PC-3 (cell line): ENCODE measurements around the gene SLC45A1.

Experiments used
- EZH2 ChIP-seq: fragments of 300-600 bp; sonication (generic); IDR thresholded peaks from one replicate; pipeline ENCODE4 v1.6.1; 2017; ENCODE audit warnings: antibody characterized with exemption, mild to moderate bottlenecking, low read length; ENCODE audit not compliant: unreplicated experiment
- TF ChIP-seq, protein P1 (sequence below): fragments of 300-600 bp; sonication (generic); conservative IDR thresholded peaks from 2 replicates; pipeline ENCODE4 v1.5.1; 2017; ENCODE audit warnings: antibody characterized with exemption, low read depth, mild to moderate bottlenecking, low read length

DNA sequence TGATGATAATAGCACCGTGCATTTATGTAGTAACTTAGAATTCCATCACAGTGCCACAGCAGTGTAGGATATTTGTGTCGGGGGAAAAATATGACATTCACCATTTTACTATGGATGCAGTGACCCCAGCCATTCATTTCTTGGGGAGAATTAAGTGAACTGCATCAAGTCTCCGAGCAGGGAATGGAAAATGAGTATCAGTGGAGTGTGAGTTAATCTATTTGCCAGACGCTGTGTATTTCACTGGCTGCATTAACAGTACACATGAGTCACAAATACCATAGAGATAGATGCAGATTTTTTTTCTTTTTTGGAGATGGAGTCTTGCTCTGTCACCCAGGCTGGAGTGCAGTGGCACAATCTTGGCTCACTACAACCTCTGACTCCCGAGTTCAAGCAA, 33.8 kb upstream of the SLC45A1 start:
- no peak for TF ChIP-seq EZH2
- TF ChIP-seq, protein P1, sequence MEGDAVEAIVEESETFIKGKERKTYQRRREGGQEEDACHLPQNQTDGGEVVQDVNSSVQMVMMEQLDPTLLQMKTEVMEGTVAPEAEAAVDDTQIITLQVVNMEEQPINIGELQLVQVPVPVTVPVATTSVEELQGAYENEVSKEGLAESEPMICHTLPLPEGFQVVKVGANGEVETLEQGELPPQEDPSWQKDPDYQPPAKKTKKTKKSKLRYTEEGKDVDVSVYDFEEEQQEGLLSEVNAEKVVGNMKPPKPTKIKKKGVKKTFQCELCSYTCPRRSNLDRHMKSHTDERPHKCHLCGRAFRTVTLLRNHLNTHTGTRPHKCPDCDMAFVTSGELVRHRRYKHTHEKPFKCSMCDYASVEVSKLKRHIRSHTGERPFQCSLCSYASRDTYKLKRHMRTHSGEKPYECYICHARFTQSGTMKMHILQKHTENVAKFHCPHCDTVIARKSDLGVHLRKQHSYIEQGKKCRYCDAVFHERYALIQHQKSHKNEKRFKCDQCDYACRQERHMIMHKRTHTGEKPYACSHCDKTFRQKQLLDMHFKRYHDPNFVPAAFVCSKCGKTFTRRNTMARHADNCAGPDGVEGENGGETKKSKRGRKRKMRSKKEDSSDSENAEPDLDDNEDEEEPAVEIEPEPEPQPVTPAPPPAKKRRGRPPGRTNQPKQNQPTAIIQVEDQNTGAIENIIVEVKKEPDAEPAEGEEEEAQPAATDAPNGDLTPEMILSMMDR, result no peak
